Measurements from ENCODE around the gene CRKL.
A peak's percentile ranks its signal among the peaks of the same experiment; 100 is the strongest.

DNA sequence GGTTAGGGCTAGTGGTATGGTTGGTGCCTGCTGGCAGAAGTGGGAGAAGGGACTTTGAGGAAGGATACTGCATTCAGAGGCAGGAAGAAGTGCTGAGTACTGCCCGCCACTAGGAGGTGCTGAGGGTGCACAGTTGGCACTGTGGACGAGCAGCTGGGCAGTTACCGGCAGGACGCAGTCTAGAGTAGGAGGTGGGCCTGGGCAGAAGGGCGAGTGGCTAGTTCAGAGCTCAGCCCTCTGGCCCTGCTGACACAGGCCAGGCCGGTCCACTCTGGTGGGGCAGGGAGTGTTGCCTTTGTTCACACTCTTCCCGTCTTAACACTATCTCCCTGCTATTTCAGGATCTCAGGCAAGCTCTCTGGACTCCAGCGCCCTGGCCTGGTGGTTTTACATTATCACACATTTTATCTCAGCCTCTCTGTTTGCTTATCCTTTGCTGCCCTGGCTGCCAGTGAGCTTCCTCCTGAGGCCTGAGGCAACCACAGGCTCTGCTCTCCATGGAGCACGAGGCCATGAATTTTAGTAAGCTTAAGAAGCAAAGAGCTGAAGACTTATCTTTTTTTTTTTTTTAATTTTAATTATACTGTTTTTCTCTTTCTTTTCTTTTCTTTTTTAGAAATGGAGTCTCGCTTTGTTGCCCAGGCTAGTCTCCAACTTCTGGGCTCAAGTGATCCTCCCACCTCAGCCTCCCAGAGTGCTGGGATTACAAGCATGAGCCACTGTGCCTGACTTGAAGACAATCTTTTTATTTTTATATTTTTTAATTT is 31.5 kb upstream of the CRKL start:
- TF ChIP-seq CTCF (IDR thresholded peaks at IDR 0.05; ENCODE audit: low read depth, low read length, missing input control) = peak; percentile 85
- TF ChIP-seq TAF1 (conservative IDR thresholded peaks at IDR 0.05) = peak; percentile 37
- TF ChIP-seq, protein P1, sequence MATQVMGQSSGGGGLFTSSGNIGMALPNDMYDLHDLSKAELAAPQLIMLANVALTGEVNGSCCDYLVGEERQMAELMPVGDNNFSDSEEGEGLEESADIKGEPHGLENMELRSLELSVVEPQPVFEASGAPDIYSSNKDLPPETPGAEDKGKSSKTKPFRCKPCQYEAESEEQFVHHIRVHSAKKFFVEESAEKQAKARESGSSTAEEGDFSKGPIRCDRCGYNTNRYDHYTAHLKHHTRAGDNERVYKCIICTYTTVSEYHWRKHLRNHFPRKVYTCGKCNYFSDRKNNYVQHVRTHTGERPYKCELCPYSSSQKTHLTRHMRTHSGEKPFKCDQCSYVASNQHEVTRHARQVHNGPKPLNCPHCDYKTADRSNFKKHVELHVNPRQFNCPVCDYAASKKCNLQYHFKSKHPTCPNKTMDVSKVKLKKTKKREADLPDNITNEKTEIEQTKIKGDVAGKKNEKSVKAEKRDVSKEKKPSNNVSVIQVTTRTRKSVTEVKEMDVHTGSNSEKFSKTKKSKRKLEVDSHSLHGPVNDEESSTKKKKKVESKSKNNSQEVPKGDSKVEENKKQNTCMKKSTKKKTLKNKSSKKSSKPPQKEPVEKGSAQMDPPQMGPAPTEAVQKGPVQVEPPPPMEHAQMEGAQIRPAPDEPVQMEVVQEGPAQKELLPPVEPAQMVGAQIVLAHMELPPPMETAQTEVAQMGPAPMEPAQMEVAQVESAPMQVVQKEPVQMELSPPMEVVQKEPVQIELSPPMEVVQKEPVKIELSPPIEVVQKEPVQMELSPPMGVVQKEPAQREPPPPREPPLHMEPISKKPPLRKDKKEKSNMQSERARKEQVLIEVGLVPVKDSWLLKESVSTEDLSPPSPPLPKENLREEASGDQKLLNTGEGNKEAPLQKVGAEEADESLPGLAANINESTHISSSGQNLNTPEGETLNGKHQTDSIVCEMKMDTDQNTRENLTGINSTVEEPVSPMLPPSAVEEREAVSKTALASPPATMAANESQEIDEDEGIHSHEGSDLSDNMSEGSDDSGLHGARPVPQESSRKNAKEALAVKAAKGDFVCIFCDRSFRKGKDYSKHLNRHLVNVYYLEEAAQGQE (IDR thresholded peaks at IDR 0.05) = no peak
- TF ChIP-seq EGR1 (IDR thresholded peaks at IDR 0.05; ENCODE audit: low read depth in 2 of 2) = peak in 1 of 2 donors; percentile 14
- peak; percentile 80 for TF ChIP-seq SP1 (IDR thresholded peaks at IDR 0.05)
- no peak for TF ChIP-seq FOXA1 (IDR thresholded peaks at IDR 0.05)
- TF ChIP-seq YY1 (IDR thresholded peaks at IDR 0.05) = peak; percentile 63

Measured in liver (tissue), 3 donors.